ENCODE data around the gene KMT2D.

The KMT2D gene

GRCh38 chr12:49036029-49036428 lies 24.6 kb downstream of the KMT2D start:
- no peak for DNase-seq (ENCODE audit: low read depth)

GRCh38 chr12:49034286-49034622 lies 26.3 kb downstream of the KMT2D start:
- no peak for DNase-seq (ENCODE audit: low read depth)

- DNase-seq (ENCODE audit: low read depth): no peak
These were observed 26.8 kb downstream of the KMT2D start for GRCh38 chr12:49033611-49034285.

- no peak for DNase-seq (ENCODE audit: low read depth)
These were observed 27.7 kb downstream of the KMT2D start for GRCh38 chr12:49032679-49033447.

GRCh38 chr12:49032276-49032675 lies 28.3 kb downstream of the KMT2D start:
- DNase-seq (ENCODE audit: low read depth): no peak

GRCh38 chr12:49031573-49032161 lies 28.9 kb downstream of the KMT2D start:
- no peak for DNase-seq (ENCODE audit: low read depth)

GRCh38 chr12:49030714-49031572 lies 29.7 kb downstream of the KMT2D start:
- no peak for DNase-seq (ENCODE audit: low read depth)

GRCh38 chr12:49030119-49030518 lies 30.5 kb downstream of the KMT2D start:
- no peak for DNase-seq (ENCODE audit: low read depth)

- DNase-seq (ENCODE audit: low read depth): no peak
These were observed 31.8 kb downstream of the KMT2D start for GRCh38 chr12:49028666-49029275.

- DNase-seq (ENCODE audit: low read depth): no peak
These were observed 32.6 kb downstream of the KMT2D start for GRCh38 chr12:49027846-49028555.

- no peak for DNase-seq (ENCODE audit: low read depth)
These were observed 33.7 kb downstream of the KMT2D start for GRCh38 chr12:49026678-49027480.

GRCh38 chr12:49026101-49026500 lies 34.5 kb downstream of the KMT2D start:
- no peak for DNase-seq (ENCODE audit: low read depth)

GRCh38 chr12:49025463-49025862 lies 35.1 kb downstream of the KMT2D start:
- no peak for DNase-seq (ENCODE audit: low read depth)

- DNase-seq (ENCODE audit: low read depth): no peak
These were observed 36.1 kb downstream of the KMT2D start for GRCh38 chr12:49024543-49024942.

GRCh38 chr12:49023812-49024211 lies 36.8 kb downstream of the KMT2D start:
- no peak for DNase-seq (ENCODE audit: low read depth)

- DNase-seq (ENCODE audit: low read depth): no peak
These were observed 37.9 kb downstream of the KMT2D start for GRCh38 chr12:49022558-49023178.

GRCh38 chr12:49021292-49021915 lies 39.2 kb downstream of the KMT2D start:
- DNase-seq (ENCODE audit: low read depth): no peak

GRCh38 chr12:49020441-49020840 lies 40.2 kb downstream of the KMT2D start:
- DNase-seq (ENCODE audit: low read depth): no peak

Measured in activated T-helper 9 cell treated with anti-CD3 and anti-CD28 coated beads, Interleukin-2, amount 50 U/mL, for 16 hours (primary cell).